Measurements from ENCODE around the gene MACF1.

GRCh38 chr1:39413902-39414528 lies 209.5 kb downstream of the MACF1 start:
- TF ChIP-seq EZH2 (IDR thresholded peaks at IDR 0.05; ENCODE audit: borderline replicate concordance, low read depth, low read length, poor library complexity, severe bottlenecking) (no peak), CTCF (conservative IDR thresholded peaks at IDR 0.05; ENCODE audit: low read depth, low read length) (no peak)

Data from A673 (cell line).